VCaP (cell line): ENCODE measurements around the gene HEXD.

Source experiments
- H3K27ac ChIP-seq: fragments of 450-650 bp; 2 replicates; pipeline ENCODE4 v1.5.1; 2017
- TF ChIP-seq, protein P1 (sequence below): fragments of 450-650 bp; conservative IDR thresholded peaks from 2 replicates; pipeline ENCODE4 v1.5.1; 2017; ENCODE audit warnings: mild to moderate bottlenecking, moderate library complexity

The HEXD gene

DNA sequence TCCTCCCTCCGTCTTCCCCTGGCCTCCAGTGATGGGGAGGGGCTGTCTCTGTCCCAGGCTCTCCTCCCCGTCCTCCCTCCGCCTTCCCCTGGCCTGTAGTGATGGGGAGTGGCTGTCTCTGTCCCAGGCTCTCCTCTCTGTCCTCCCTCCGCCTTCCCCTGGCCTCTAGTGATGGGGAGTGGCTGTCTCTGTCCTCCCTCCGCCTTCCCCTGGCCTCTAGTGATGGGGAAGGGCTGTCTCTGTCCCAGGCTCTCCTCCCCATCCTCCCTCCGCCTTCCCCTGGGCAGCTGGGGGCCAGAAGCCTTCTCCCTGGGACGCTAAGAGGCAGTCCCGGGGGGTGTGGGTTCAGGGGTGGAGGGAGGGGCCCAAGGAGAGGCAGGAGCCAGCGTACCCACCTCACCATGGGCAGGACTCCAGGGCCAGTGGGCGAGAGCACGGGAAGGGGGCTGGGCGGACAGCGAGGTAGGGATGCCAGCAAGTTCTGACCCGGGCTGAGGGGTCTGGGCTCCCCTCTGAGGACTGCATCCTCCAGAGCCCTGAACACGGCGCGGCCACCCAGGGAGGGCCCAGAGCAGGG lies 31.8 kb upstream of the HEXD start:
- TF ChIP-seq, protein P1, sequence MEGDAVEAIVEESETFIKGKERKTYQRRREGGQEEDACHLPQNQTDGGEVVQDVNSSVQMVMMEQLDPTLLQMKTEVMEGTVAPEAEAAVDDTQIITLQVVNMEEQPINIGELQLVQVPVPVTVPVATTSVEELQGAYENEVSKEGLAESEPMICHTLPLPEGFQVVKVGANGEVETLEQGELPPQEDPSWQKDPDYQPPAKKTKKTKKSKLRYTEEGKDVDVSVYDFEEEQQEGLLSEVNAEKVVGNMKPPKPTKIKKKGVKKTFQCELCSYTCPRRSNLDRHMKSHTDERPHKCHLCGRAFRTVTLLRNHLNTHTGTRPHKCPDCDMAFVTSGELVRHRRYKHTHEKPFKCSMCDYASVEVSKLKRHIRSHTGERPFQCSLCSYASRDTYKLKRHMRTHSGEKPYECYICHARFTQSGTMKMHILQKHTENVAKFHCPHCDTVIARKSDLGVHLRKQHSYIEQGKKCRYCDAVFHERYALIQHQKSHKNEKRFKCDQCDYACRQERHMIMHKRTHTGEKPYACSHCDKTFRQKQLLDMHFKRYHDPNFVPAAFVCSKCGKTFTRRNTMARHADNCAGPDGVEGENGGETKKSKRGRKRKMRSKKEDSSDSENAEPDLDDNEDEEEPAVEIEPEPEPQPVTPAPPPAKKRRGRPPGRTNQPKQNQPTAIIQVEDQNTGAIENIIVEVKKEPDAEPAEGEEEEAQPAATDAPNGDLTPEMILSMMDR = no peak

DNA sequence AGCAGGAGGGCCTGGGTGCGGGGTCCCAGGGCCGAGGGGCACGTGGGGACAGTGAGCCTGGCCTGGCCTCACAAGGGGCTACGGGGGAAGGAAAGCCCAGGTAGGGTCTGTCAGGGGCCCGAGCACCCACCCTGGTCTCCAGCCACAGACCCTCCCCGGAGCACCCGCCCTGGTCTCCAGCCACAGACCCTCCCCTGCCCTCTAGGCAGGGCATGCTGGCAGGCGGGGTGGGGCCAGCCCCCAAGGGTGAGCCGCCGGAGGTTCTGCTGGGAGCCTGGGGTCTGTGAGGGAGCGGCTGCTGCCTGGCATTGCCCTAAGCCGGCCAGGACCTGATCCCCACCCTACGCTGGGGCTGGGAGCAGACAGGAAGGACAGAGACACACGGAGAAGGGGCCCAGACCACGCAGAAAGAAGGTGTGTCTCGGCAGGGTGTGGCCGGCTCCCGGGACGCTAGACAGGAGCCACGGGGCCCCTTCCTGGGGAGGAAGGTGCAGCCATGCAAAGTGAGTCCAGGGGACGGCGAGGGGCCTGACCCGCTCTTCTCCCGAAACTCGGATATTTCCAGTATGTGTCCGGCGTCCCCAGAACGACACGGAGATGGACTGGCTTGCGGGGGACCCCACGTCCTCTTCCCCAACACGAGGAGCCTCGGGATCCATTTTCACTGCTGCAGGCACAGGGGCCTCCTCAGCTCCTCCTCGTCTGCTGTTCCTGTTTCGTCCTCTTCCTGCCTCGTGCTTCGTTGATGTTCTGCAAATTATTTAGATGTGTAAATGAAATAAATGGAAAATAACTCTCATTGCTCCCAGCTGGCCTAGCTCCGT lies 31.1 kb upstream of the HEXD start:
- no peak overlapping the region for H3K27ac ChIP-seq
- TF ChIP-seq, protein P1 = no peak

More for the DNA sequence above, 31.8 kb upstream of the HEXD start:
- no peak overlapping the region for H3K27ac ChIP-seq

DNA sequence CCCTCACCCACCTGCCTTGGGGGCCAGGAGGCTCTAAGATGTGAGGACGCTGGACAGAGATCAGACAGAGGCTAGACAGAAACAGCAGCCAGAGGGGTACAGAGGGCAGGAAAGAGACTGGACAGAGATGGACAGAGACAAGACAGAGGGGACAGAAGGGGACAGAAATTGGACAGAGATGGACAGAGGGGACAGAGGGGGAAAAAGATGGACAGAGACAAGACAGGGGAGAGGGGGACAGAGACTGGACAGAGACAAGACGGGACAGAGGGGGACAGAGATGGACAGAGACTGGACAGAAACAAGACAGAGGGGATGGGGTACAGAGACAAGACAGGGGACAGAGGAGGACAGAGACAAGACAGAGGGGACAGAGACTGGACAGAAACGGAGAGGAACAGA lies 30.4 kb upstream of the HEXD start:
- H3K27ac ChIP-seq = no peak overlapping the region; the same call in 1 of the 2 replicates
- TF ChIP-seq, protein P1 = no peak

DNA sequence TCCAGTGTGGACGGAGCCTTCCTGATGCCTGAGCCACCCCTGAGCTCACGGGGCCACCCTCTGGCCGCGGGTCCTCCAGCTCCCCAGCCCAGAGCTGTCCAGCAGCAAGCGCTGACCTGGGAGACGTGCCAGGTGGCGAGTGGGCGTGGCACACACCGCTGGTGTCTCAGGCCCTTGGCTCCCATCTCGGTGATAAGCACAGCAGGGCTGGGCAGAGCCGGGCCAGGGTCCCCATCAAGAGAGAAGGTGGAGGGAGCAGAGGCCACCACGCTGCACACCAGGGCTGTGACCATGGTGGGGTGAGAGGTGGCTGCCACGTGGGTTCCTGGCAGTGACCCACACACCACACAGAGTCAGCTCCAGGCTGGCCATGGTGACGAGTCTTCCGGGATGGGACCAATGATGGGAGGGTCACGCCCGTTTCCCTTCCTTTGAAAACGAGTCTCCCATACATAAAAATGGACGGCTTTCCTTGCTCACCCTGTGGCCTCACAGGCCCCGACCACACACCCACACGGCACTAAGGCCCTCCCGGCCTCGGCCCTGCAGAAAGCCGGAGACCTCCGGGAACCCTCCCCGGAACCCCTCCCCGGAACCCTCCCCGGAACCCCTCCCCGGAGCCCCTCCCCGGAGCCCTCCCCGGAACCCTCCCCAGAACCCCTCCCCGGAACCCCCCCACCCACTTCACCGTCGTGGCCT lies 29.8 kb upstream of the HEXD start:
- TF ChIP-seq, protein P1 = 0 out of 2 replicates have a peak, but pooled peaks have one; percentile 16
- H3K27ac ChIP-seq = no peak overlapping the region; the same call in 1 of the 2 replicates

DNA sequence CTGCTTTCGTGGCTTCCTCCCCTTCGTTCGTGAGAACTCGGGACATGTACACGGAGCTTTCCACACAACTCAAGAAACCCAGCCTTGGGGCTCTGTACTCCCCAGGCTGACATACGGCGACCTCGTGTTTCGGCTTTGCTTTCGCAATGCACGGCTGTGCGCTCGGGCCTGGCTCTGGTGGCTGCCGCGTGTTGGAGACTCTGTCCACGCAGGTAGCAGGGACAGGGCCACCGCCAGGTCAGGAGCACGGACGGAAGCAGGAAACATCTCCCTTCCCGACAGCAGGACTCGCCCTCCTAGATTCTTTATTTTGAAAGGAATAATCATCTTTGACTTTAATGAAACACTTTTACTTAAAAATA lies 29.2 kb upstream of the HEXD start:
- TF ChIP-seq, protein P1 = no peak
- H3K27ac ChIP-seq = no peak overlapping the region

DNA sequence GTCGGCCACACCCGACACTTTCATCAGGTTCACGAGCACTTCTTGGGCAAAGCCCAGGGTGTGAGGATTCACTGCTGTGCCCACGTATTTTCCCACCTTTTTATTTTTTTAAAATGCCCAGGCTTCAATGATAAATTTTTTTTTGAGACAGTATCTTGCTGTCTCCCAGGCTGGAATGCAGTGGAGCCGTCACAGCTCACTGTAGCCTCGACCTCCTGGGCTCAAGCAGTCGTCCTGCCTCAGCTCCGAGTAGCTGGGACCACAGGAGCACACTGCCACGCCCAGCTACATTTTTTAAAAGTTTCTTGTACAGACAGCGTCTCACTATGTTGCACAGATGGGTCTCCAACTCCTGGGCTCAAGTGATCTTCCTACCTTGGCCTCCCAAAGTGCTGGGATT lies 28.8 kb upstream of the HEXD start:
- H3K27ac ChIP-seq = no peak overlapping the region
- TF ChIP-seq, protein P1 = no peak
